Neural cell (in vitro differentiated cells): Measurements from ENCODE around the gene MYL7. TPM values are rescaled to one million over a fixed set of nuclear protein-coding genes. Genes with fewer than 3 reads are reported as not detected.

Experiments used
- H2AFZ ChIP-seq: fragments of 200-600, 300-800 bp; sonication (generic), shearing (Covaris generic); 2 replicates; pipeline ENCODE4 v1.6.0; 2014; ENCODE audit warnings: low read depth, mild to moderate bottlenecking, antibody characterized with exemption, low read length, moderate library complexity
- H3F3A ChIP-seq: fragments of 200-600 bp; shearing (Covaris generic); 2 replicates; pipeline ENCODE4 v1.6.1; 2016; ENCODE audit warnings: mild to moderate bottlenecking, moderate library complexity, mixed read lengths, antibody characterized with exemption, low read length; ENCODE audit not compliant: insufficient read depth, poor library complexity, severe bottlenecking
- H3K27ac ChIP-seq: fragments of 200-600, 300-800 bp; sonication (generic), shearing (Covaris generic); 2 replicates; pipeline ENCODE4 v1.5.1; 2014; ENCODE audit warnings: mild to moderate bottlenecking, low read length, moderate library complexity
- H3K27me3 ChIP-seq: fragments of 300-800, 200-600 bp; sonication (generic), shearing (Covaris generic); 2 replicates; pipeline ENCODE4 v1.6.0; 2014; ENCODE audit warnings: mild to moderate bottlenecking, low read depth, low read length, moderate library complexity; ENCODE audit not compliant: insufficient read depth
- H3K36me3 ChIP-seq: fragments of 300-800, 200-600 bp; sonication (generic), shearing (Covaris generic); 2 replicates; pipeline ENCODE4 v1.5.1; 2014; ENCODE audit warnings: mild to moderate bottlenecking, antibody characterized with exemption, low read length, moderate library complexity; ENCODE audit not compliant: insufficient read depth
- H3K4me2 ChIP-seq: fragments of 300-800, 200-600 bp; sonication (generic), shearing (Covaris generic); 2 replicates; pipeline ENCODE4 v1.6.0; 2014; ENCODE audit warnings: mild to moderate bottlenecking, low read length
- H3K4me3 ChIP-seq: fragments of 300-800, 200-600 bp; sonication (generic), shearing (Covaris generic); 2 replicates; pipeline ENCODE4 v1.5.1; 2014; ENCODE audit warnings: mild to moderate bottlenecking, low read length, moderate library complexity
- H3K79me2 ChIP-seq: fragments of 200-600 bp; shearing (Covaris generic); replicated peaks from 2 replicates; pipeline ENCODE4 v1.6.0; 2014; ENCODE audit warnings: mild to moderate bottlenecking, low read length, moderate library complexity; ENCODE audit not compliant: insufficient read depth
- H3K9ac ChIP-seq: fragments of 300-800, 200-600 bp; sonication (generic), shearing (Covaris generic); 2 replicates; pipeline ENCODE4 v1.6.1; 2016; ENCODE audit warnings: mild to moderate bottlenecking, low read length, mixed read lengths
- H3K9me2 ChIP-seq: fragments of 200-600 bp; shearing (Covaris generic); 2 replicates; pipeline ENCODE4 v1.6.1; 2016; ENCODE audit warnings: mild to moderate bottlenecking, low read length, mixed read lengths; ENCODE audit not compliant: insufficient read depth
- H3K9me3 ChIP-seq: fragments of 200-600, 300-800 bp; sonication (generic), shearing (Covaris generic); 2 replicates; pipeline ENCODE4 v1.6.1; 2016; ENCODE audit warnings: mild to moderate bottlenecking, mixed run types, low read length, moderate library complexity, mixed read lengths
- H4K20me1 ChIP-seq: fragments of 200-600 bp; shearing (Covaris generic); 2 replicates; pipeline ENCODE4 v1.6.1; 2016; ENCODE audit warnings: mild to moderate bottlenecking, mixed run types; ENCODE audit not compliant: insufficient read depth
- EP300 ChIP-seq: fragments of 450-650 bp; conservative IDR thresholded peaks from 2 replicates; pipeline ENCODE4 v1.6.1; 2014; ENCODE audit warnings: antibody characterized with exemption, mild to moderate bottlenecking, moderate library complexity; ENCODE audit not compliant: poor library complexity, severe bottlenecking
- EZH2 ChIP-seq: fragments of 200-600, 300-800 bp; shearing (Covaris generic), sonication (generic); IDR thresholded peaks from 2 replicates; pipeline ENCODE4 v1.6.1; 2014; ENCODE audit warnings: antibody characterized with exemption, low read length, borderline replicate concordance, mild to moderate bottlenecking; ENCODE audit not compliant: insufficient read depth, poor library complexity, severe bottlenecking
- MXI1 ChIP-seq: fragments of 450-650 bp; conservative IDR thresholded peaks from 2 replicates; pipeline ENCODE4 v1.6.1; 2014; ENCODE audit warnings: antibody characterized with exemption, mild to moderate bottlenecking; ENCODE audit not compliant: poor library complexity, severe bottlenecking
- POLR2AphosphoS5 ChIP-seq: IDR thresholded peaks from 2 replicates; pipeline ENCODE4 v1.6.1; 2012
- RAD21 ChIP-seq: fragments of 450-650 bp; conservative IDR thresholded peaks from 2 replicates; pipeline ENCODE4 v1.6.1; 2014; ENCODE audit warnings: antibody characterized with exemption, mild to moderate bottlenecking, moderate library complexity
- SMC3 ChIP-seq: fragments of 450-650 bp; conservative IDR thresholded peaks from 2 replicates; pipeline ENCODE4 v1.6.1; 2014; ENCODE audit warnings: antibody characterized with exemption, mild to moderate bottlenecking, moderate library complexity; ENCODE audit not compliant: poor library complexity
- TAF1 ChIP-seq: IDR thresholded peaks from 2 replicates; pipeline ENCODE4 v1.6.1; 2012; ENCODE audit warnings: low read depth
- polyA plus RNA-seq: library from polyadenylated mRNA; depleted of rRNA; stranded (reverse); fragments of >200 nt; gene quantifications from 2 replicates; pipeline ENCODE4 v1.2.3, GENCODE V29; 2014
- TF ChIP-seq, protein P1 (sequence below): fragments of 450-650 bp; IDR thresholded peaks from 2 replicates; pipeline ENCODE4 v1.5.1; 2014; ENCODE audit warnings: antibody characterized with exemption, mild to moderate bottlenecking, moderate library complexity; ENCODE audit not compliant: poor library complexity, severe bottlenecking
- TF ChIP-seq, protein P2 (sequence below): IDR thresholded peaks from 2 replicates; pipeline ENCODE4 v1.6.1; 2012; ENCODE audit warnings: borderline replicate concordance

MYL7 gene
- polyA plus RNA-seq, 1 donor from 2014 or later: 0.76 TPM

DNA sequence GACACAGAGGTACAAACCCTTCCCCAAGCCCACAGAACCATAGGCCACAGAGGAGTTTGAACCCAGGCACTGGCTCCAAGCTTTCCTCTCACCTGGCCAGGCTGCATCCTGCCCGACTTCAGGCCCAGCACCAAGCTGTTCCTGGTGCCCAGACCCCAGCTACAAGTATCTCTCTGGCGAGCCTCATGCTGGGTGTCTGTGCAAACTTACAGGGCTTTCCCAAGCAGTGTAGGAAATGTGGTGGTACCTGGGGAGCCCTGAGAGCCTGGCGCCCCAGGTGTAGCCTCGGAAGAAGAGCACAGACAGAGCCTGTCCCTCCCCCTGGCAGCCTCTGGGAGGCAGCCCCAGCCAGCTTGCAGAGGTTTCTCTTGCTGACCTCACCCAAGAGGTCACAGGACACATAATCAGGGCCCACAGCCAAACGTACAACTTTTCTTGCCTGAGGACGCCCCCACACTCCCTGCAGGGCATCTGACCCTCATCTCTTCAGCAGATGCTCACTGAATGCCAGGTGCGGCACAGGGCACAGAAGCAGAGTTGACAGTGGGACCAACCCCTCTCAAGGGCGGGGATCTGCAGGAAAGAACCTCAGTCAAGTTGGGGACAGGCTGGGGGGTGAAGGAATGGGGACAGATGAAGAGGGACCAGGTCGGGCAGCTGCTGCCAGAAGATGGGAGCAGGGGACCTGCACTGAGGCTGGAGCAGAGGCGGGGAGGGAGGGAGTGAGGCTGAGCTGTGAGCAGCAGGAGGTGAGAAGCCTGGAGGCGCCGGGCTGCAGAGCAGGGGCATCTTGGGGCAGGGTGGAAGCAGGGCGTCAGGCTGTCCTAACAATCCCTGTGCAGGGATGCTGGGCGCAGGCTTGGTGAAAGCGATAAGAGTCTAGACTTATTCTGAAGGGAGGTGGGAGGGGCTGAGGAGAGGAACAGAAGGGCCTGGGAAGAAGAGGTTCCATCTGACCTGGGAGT lies 16.3 kb upstream of the MYL7 start:
- no peak overlapping the region for H3K4me2 ChIP-seq
- no peaks in the 10 kb centered on the region for H3F3A ChIP-seq
- no peak overlapping the region for H3K27ac ChIP-seq
- no peaks in the 10 kb centered on the region for H3K9me2 ChIP-seq
- no peaks in the 10 kb centered on the region for H3K36me3 ChIP-seq
- H3K79me2 ChIP-seq: no peaks in the 10 kb centered on the region
- H3K9me3 ChIP-seq: no peaks in the 10 kb centered on the region
- H3K27me3 ChIP-seq: no peaks in the 10 kb centered on the region
- H3K4me3 ChIP-seq: no peak overlapping the region
- TF ChIP-seq RAD21 (no peak), POLR2AphosphoS5 (no peak), EP300 (no peak), TAF1 (no peak), EZH2 (no peak), MXI1 (no peak)
- TF ChIP-seq, protein P1, sequence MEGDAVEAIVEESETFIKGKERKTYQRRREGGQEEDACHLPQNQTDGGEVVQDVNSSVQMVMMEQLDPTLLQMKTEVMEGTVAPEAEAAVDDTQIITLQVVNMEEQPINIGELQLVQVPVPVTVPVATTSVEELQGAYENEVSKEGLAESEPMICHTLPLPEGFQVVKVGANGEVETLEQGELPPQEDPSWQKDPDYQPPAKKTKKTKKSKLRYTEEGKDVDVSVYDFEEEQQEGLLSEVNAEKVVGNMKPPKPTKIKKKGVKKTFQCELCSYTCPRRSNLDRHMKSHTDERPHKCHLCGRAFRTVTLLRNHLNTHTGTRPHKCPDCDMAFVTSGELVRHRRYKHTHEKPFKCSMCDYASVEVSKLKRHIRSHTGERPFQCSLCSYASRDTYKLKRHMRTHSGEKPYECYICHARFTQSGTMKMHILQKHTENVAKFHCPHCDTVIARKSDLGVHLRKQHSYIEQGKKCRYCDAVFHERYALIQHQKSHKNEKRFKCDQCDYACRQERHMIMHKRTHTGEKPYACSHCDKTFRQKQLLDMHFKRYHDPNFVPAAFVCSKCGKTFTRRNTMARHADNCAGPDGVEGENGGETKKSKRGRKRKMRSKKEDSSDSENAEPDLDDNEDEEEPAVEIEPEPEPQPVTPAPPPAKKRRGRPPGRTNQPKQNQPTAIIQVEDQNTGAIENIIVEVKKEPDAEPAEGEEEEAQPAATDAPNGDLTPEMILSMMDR: no peak
- H3K9ac ChIP-seq: no peak overlapping the region
- no peak overlapping the region for H2AFZ ChIP-seq
- no peaks in the 10 kb centered on the region for H4K20me1 ChIP-seq

DNA sequence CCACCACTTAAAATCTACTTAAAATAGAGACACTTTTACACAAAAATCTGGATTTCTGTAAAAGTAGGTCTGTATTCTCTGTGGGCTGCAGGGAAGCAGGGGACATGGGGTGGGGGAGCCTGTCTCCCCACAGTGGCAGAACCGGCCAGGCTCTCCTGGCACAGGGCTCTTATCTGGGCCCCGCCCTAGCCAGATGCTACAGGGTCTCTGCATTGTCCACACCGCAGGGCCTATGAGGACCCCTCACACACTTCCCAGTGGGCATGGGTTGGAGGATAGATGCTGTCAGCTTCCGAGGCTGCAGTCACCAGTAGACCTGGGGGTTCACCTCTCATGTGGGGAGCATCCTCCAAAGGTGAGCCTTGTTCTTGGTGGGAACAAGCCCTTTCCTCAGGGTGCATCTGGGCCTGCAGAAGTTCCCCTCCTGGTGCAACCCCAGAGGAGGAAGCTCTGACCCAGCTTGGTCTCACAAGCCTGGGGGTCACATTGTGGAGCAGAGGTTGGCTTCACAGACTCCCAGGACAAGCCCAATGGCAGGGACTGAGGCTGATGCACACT lies 15.4 kb upstream of the MYL7 start:
- TF ChIP-seq SMC3: no peak
- TF ChIP-seq TAF1: no peak
- no peak for TF ChIP-seq EZH2
- no peak for TF ChIP-seq RAD21
- TF ChIP-seq, protein P2, sequence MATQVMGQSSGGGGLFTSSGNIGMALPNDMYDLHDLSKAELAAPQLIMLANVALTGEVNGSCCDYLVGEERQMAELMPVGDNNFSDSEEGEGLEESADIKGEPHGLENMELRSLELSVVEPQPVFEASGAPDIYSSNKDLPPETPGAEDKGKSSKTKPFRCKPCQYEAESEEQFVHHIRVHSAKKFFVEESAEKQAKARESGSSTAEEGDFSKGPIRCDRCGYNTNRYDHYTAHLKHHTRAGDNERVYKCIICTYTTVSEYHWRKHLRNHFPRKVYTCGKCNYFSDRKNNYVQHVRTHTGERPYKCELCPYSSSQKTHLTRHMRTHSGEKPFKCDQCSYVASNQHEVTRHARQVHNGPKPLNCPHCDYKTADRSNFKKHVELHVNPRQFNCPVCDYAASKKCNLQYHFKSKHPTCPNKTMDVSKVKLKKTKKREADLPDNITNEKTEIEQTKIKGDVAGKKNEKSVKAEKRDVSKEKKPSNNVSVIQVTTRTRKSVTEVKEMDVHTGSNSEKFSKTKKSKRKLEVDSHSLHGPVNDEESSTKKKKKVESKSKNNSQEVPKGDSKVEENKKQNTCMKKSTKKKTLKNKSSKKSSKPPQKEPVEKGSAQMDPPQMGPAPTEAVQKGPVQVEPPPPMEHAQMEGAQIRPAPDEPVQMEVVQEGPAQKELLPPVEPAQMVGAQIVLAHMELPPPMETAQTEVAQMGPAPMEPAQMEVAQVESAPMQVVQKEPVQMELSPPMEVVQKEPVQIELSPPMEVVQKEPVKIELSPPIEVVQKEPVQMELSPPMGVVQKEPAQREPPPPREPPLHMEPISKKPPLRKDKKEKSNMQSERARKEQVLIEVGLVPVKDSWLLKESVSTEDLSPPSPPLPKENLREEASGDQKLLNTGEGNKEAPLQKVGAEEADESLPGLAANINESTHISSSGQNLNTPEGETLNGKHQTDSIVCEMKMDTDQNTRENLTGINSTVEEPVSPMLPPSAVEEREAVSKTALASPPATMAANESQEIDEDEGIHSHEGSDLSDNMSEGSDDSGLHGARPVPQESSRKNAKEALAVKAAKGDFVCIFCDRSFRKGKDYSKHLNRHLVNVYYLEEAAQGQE: no peak
- TF ChIP-seq, protein P1: no peak
- no peak for TF ChIP-seq POLR2AphosphoS5
- no peak for TF ChIP-seq EP300
- no peak for TF ChIP-seq MXI1
- H2AFZ ChIP-seq: no peak overlapping the region
- H3K4me3 ChIP-seq: no peak overlapping the region

More for the DNA sequence above, 15.4 kb upstream of the MYL7 start:
- no peaks in the 10 kb centered on the region for H3K9me3 ChIP-seq
- no peaks in the 10 kb centered on the region for H4K20me1 ChIP-seq
- no peaks in the 10 kb centered on the region for H3K36me3 ChIP-seq
- no peak overlapping the region for H3K9ac ChIP-seq
- no peak overlapping the region for H3K4me2 ChIP-seq
- H3K79me2 ChIP-seq: no peaks in the 10 kb centered on the region
- no peaks in the 10 kb centered on the region for H3F3A ChIP-seq
- H3K9me2 ChIP-seq: no peaks in the 10 kb centered on the region
- no peaks in the 10 kb centered on the region for H3K27me3 ChIP-seq
- no peak overlapping the region for H3K27ac ChIP-seq
